SH-SY5Y (cell line): Measurements from ENCODE around the gene NEDD8.

Experiments
- GATA2 ChIP-seq: IDR thresholded peaks from 2 replicates; pipeline ENCODE4 v1.6.1; 2011; ENCODE audit warnings: mild to moderate bottlenecking, low read depth, low read length
- GATA3 ChIP-seq: IDR thresholded peaks from 2 replicates; pipeline ENCODE4 v1.6.1; 2011; ENCODE audit warnings: low read depth, mild to moderate bottlenecking, low read length, moderate library complexity

Gene NEDD8

DNA sequence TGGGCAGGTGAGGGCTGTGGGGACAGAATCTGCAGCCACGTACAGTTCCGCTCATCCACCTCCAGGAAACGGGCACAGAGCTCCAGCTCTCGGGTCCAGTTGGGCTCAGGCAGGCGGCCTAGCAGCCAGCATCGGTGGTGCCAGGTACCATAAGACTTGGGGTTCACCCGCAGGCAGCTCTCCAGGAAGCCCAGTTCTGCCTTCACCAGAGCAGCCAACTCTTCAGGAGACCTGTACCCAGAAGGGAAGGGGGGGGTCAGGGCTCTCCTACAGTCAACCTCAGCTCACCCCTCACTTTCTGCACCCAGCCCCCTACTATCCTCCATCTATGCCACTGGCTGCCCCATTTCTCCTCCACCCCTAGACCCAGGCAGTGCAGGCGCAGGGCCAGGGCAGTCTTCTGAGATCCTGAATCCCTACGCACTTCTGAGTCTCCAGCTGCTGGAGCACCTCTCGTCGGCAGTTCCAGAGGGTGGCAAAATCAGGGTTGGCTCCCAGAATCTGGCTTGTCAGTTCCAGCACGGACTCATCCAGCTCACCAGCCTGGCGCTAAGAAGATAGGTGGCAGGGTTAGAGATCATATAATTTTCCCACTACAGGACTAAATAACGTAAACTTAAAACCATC is 37.9 kb upstream of the NEDD8 start:
- TF ChIP-seq GATA3 (no peak), GATA2 (no peak)

- TF ChIP-seq GATA2 (no peak), GATA3 (no peak)
These were observed 37.2 kb upstream of the NEDD8 start for GRCh38 chr14:24269368-24269767.

GRCh38 chr14:24268225-24268624 is 36.1 kb upstream of the NEDD8 start:
- TF ChIP-seq GATA3 (no peak), GATA2 (no peak)

- TF ChIP-seq GATA2 (no peak), GATA3 (no peak)
These were observed 35.3 kb upstream of the NEDD8 start for GRCh38 chr14:24267516-24267915.

DNA sequence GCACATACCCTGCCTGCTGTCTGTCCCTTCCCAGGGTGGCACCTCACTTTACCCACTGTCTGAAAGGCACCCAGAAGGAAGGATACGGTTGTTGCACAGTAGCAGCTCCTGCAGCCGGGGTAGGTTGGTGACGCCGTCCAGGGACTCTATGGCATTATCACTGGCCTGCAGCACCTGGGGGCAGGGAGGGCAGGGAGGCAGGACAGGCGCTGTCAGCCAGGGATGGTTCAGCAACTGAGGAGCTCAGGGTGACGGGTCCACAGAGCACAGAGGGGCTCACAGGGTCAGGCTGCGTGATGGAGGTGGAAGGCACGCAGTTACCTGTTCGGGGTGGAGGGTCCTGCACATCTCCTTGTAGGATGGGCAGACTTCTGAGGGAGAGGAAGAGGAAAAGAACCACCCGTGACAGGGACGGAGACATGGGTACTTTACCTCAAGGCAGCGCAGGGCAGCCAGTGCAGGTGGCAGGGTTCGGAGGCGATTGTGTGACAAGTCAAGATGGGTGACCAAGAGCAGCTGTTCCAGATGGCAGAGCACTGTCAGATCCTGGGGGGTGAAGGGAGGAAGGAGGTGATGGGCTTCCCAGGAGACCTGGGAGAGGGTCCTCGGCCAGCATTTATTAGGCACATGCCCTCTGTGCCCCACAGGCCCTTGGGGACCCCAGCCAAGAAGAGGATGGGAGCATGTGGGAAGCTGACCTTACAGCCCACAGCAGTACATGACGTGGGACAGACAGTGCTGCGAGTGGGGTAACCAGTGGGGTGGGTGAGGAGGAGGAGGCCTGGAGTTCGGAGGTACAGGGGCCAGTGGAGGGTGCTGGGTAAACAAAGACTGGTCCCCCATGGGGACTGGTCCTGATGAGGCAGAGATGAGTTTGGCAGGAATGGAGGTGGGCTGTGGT is 34.4 kb upstream of the NEDD8 start:
- TF ChIP-seq GATA2 = no peak
- TF ChIP-seq GATA3 = no peak

- no peak for TF ChIP-seq GATA2
- no peak for TF ChIP-seq GATA3
These were observed 32.1 kb upstream of the NEDD8 start for GRCh38 chr14:24264298-24264697.

- TF ChIP-seq GATA2 = no peak
- TF ChIP-seq GATA3 = no peak
These were observed 31.7 kb upstream of the NEDD8 start for GRCh38 chr14:24263848-24264247.

DNA sequence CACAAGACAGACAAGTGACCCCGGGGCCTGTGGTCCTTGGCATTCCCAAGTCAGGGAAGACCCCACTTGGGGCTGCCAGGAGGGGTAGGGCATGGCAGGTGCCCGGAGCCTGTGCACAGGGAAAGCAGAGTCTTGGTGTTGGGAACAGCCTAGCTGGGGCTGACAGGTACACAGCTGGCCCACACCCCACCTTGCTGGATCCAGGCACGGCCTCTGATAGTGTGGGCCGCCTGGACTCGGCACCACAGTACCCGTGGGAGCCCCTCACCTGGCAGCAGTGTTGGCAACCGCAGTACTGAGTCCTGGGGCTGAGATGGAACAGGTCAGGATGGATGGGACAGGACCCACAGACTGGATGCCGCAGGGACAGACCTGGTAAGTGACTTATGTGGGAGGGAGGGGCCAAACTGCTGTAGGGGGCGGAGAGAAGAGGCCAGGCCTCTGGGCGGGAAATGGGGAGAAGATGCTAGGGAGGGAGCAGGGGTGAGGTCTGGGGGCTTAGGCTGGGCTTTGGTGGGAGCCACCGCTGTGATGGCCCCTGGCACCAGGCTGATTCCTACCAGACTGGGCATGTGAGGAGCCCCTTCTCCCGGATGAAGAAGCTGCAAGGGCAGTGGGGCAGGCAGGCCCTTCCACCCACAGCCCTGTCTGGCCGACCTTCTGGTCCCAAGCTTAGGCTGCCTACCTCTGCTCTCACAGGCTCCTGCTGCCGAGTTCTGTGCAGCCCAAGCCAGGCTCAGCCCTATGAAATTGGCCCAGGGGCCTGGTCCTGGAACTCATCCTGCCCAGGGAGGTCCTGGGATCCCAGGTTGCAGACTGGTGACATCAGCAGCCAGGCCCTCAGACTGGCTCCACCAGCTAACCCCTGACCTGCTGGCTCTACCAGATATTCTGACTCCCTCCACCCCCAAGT is 30.9 kb upstream of the NEDD8 start, which contains the start of gene TGM1:
TSS of gene TGM1 (minus strand) at position 357 of the 913 bp plus-strand sequence. CDS start 825 bp downstream, outside the sequence.
- no peak for TF ChIP-seq GATA3
- TF ChIP-seq GATA2 = no peak

GRCh38 chr14:24261969-24262327 is 29.8 kb upstream of the NEDD8 start:
- TF ChIP-seq GATA2 = no peak
- no peak for TF ChIP-seq GATA3

GRCh38 chr14:24261256-24261968 is 29.2 kb upstream of the NEDD8 start:
- TF ChIP-seq GATA2 = no peak

DNA sequence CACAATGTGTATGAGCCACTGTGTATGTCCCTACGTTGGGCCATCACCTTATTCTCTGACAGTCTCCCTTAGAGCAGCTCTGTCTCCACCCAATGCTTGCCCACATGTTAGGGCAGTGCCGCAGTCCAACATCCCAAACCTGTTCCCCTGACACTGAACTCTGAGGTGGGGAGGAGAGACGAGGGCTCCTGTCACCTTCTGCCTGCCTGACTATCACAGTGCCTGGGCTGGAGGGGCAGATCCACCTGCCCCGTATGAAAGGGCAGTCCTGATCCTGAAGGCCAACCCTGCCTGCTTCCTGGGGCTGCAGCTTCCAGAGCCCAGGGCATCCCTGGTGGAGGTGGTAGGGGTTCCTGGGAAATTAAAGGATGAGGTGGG is 28.6 kb upstream of the NEDD8 start:
- TF ChIP-seq GATA3 (no peak), GATA2 (no peak)

DNA sequence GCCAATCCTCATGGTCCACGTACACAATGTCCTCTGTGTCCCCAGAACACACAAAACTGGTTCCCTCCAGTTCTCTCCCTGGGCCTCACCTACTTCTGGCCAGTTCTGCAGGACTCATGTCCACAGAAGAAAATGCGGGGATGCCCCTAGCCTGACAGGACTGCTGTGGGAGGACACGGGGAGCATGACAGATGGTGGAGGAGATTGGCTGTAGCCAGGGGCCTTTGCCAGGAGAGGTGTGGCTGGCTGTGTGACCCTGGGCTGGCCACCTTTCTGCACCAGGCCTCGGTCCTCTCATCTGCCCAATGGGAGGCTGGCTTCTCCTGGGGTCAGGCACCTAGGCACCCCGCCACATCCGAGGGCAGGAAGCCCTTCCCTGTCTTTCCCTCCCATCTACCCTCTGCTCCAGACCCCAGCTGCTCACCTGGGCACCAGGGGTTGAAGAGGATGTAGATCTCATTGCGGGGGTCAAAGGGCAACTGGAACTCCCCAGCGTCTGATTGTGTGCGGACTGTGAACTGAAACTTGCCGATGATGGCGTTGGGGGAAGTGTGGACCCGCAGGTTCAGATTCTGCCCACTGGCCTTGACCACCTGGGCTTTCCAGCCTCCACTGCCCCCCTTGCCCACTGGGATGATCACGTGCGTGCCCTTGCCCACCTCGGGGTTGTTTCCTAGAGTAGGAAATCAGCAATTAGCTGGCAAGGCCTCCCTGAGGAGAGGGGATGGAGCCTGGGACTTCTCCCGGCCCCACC is 28.0 kb upstream of the NEDD8 start:
- TF ChIP-seq GATA3 = no peak
- TF ChIP-seq GATA2 = no peak

GRCh38 chr14:24259282-24260025 is 27.3 kb upstream of the NEDD8 start:
- TF ChIP-seq GATA2 (no peak), GATA3 (no peak)
